Measurements from ENCODE around the gene OR2T8. TPM values are rescaled to one million over a fixed set of nuclear protein-coding genes. Genes with fewer than 3 reads are reported as not detected.

Gene OR2T8, protein sequence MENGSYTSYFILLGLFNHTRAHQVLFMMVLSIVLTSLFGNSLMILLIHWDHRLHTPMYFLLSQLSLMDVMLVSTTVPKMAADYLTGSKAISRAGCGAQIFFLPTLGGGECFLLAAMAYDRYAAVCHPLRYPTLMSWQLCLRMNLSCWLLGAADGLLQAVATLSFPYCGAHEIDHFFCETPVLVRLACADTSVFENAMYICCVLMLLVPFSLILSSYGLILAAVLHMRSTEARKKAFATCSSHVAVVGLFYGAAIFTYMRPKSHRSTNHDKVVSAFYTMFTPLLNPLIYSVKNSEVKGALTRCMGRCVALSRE
- not detected in 2 replicates for total RNA-seq (2014; rRNA removed; shearing (Covaris generic))

DNA sequence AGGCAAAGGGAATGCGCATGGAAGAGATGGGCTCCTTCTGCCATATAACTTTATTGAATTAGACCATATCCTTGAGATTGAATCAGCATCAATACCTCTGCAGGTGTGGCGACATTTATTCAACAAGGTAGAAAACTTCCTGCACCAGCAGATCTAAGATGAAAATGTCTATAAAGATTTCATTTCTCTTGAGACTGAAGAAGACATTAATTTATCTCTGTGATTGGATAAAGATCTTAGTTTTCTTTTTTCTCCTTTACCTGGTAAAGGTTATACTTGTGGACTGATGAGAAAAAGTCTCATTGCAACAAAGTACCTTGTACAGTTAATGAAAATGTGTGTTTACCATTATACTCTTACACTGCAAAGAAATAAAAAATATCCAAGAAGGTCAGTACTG lies at the start of gene OR2T8:
Gene OR2T8, plus strand, starts transcription at position 301 of the 400 bp plus-strand sequence. CDS start 766 bp downstream, outside the sequence.
- Histone ChIP-seq H3K36me3 (no peaks in the 10 kb centered on the region), H3K4me3 (no peak within 1 kb of the TSS), H3K9me3 (replicated peaks) (no peaks in the 10 kb centered on the region), H3K27ac (no peak within 1 kb of the TSS), H3K27me3 (no peaks in the 10 kb centered on the region), H3K4me1 (no peaks in the 10 kb centered on the region)
- no peak for DNase-seq

DNA sequence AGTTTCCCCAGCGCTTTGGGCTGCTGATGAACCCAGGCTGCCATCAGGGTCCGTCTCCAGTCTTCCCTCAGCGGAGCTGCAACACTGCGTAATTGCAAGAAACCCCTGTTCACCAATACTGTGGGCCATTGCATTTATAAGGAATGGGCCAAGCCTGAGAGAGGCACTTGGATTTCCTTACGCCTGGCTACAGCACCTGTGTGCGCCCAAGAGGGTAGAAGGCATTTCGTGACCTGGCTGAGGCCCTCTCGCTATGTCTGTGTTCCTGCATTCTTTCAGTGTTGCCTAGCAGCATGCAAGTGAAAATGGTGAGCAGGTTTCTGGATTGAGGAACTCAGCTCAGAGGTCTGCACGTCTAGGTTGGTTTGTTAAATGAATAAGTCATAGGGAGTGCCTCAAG lies 36.7 kb upstream of the OR2T8 start:
- DNase-seq: no peak
- no peak overlapping the region for H3K27ac ChIP-seq
- H3K4me1 ChIP-seq: no peaks in the 10 kb centered on the region
- H3K27me3 ChIP-seq: no peaks in the 10 kb centered on the region
- H3K9me3 ChIP-seq (replicated peaks): no peaks in the 10 kb centered on the region
- no peak overlapping the region for H3K4me3 ChIP-seq
- no peaks in the 10 kb centered on the region for H3K36me3 ChIP-seq

DNA sequence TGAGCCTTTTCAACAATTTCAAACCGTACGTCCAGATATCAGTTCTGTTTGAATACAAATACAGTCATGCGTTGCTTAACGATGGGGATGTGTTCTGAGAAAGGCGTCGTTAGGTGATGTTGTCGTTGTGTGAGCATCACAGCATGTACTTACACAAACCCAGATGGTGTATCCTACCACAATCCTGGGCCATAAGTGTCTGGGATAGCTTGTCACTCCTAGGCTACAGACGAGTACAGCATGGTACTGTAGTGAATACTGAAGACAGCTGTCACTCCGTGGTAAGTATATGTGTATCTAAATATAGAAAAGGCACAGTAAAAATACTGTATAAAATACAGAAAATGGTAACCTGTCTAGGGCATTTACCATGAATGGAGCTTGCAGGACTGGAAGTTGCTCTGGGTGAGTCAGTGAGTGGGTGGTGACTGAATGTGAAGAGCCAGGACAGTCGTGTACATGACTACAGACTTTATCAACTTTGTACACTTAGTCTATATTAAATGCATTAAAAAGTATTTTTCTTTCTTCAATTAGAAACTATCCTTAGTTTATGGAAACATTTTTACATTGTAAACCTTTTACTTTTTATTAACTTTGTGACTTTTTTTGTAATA lies 35.1 kb upstream of the OR2T8 start:
- Histone ChIP-seq H3K27me3 (no peaks in the 10 kb centered on the region), H3K36me3 (no peaks in the 10 kb centered on the region), H3K27ac (no peak overlapping the region), H3K4me3 (no peak overlapping the region), H3K4me1 (no peaks in the 10 kb centered on the region), H3K9me3 (replicated peaks) (no peaks in the 10 kb centered on the region)
- no peak for DNase-seq

DNA sequence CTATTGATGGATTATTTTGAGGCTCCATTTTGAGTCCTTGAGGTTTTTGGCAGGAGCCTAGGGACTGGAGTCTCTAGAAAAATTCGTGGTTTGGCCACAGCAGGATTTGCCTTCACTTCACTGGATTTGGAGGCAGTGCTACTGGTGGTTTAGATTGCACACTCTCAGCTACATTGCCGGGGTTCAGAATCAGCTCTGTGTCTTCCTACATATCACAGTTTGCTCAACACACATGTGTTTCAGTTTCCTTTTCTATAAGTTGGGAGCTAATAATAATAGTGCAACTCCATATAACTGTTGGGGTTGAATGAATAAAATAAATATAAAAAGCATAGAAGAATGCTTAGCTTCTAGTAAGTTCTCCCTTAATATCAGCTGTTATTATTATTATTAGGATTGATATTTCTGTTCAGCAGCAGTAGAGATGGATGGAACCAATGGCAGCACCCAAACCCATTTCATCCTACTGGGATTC lies 24.9 kb upstream of the OR2T8 start, which contains the start of gene OR2W3:
Gene OR2W3, plus strand, starts transcription at position 425 of the 475 bp plus-strand sequence. Its CDS starts 0 bp downstream, at position 425.
- no peak within 1 kb of the TSS for H3K4me3 ChIP-seq
- no peaks in the 10 kb centered on the region for H3K4me1 ChIP-seq
- no peaks in the 10 kb centered on the region for H3K9me3 ChIP-seq (replicated peaks)
- no peaks in the 10 kb centered on the region for H3K36me3 ChIP-seq
- no peak within 1 kb of the TSS for H3K27ac ChIP-seq
- DNase-seq: no peak
- no peaks in the 10 kb centered on the region for H3K27me3 ChIP-seq

DNA sequence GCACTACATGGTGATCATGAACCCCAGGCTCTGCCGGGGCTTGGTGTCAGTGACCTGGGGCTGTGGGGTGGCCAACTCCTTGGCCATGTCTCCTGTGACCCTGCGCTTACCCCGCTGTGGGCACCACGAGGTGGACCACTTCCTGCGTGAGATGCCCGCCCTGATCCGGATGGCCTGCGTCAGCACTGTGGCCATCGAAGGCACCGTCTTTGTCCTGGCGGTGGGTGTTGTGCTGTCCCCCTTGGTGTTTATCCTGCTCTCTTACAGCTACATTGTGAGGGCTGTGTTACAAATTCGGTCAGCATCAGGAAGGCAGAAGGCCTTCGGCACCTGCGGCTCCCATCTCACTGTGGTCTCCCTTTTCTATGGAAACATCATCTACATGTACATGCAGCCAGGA lies 24.1 kb upstream of the OR2T8 start:
- DNase-seq: no peak
- Histone ChIP-seq H3K27me3 (no peaks in the 10 kb centered on the region), H3K4me1 (no peaks in the 10 kb centered on the region), H3K4me3 (no peak overlapping the region), H3K36me3 (no peaks in the 10 kb centered on the region), H3K9me3 (replicated peaks) (no peaks in the 10 kb centered on the region), H3K27ac (no peak overlapping the region)

DNA sequence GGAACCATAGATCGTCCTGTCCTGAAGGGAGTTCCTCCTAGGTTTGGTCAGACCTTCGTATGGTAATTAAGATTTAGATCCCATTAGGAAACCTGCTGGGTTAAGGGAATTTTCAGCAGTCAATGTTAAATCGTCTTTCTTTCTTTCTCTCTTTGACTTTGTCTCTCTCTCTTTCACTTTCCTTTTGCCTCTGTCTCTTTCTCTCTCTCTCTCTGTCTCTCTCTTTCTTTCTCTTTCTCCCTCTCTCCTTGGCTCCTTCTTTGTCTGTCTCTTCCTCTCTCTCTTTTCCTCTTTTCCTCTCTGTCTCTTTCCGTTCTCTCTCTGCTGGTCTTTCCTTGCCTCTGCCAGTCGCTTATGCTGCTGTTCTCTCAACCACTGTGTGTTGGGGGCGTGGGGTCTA lies 15.9 kb upstream of the OR2T8 start:
- Histone ChIP-seq H3K9me3 (replicated peaks) (no peaks in the 10 kb centered on the region), H3K27ac (no peak overlapping the region), H3K4me1 (no peaks in the 10 kb centered on the region), H3K27me3 (no peaks in the 10 kb centered on the region), H3K36me3 (no peaks in the 10 kb centered on the region), H3K4me3 (no peak overlapping the region)
- no peak for DNase-seq

DNA sequence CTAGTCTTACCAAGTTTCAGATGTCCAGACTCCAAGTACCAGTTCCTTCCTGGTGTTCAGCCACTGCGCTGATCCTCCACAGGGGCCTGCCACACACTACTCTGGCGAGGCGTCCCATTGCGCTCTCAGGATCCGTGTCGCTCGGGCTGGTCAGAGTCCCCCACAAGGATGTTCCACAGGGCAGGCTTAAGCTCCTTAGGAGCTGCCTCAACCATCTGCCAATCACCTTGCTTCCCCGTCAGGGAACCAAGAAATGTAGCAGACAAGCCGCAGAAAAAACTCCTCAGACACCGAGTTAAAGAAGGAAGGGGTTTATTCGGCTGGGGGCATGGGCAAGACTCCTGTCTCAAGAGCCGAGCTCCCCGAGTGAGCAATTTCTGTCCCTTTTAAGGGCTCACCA lies 14.9 kb upstream of the OR2T8 start:
- no peak for DNase-seq
- no peaks in the 10 kb centered on the region for H3K9me3 ChIP-seq (replicated peaks)
- H3K27me3 ChIP-seq: no peaks in the 10 kb centered on the region
- H3K27ac ChIP-seq: no peak overlapping the region
- no peaks in the 10 kb centered on the region for H3K4me1 ChIP-seq
- no peaks in the 10 kb centered on the region for H3K36me3 ChIP-seq
- H3K4me3 ChIP-seq: no peak overlapping the region

DNA sequence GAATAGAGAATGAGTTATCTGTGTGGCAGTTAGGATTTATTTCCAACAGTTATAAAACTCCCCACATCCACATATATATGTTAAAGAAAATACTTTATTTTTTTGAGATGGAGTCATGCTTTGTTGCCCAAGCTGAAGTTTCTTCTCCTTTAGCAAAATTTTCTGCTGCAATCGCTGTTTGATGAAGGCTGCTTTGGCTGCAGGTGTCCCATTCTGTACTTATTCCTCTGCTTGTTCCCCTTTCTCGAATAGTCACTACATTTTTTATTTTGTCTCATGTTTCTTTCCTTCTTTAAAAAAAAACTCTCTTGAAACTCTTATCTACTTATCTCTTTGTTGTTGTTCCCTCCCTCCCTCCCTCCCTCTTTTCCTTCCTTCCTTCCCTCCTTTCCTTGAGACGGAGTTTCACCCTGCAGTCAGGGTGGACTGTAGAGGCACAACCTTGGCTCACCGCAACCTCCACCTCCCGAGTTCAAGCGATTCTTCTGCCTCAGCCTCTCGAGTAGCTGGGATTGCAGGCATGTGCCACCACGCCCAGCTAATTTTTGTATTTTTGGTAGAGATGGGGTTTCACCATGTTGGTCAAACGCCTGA lies 14.0 kb upstream of the OR2T8 start:
- Histone ChIP-seq H3K27me3 (no peaks in the 10 kb centered on the region), H3K27ac (no peak overlapping the region)

DNA sequence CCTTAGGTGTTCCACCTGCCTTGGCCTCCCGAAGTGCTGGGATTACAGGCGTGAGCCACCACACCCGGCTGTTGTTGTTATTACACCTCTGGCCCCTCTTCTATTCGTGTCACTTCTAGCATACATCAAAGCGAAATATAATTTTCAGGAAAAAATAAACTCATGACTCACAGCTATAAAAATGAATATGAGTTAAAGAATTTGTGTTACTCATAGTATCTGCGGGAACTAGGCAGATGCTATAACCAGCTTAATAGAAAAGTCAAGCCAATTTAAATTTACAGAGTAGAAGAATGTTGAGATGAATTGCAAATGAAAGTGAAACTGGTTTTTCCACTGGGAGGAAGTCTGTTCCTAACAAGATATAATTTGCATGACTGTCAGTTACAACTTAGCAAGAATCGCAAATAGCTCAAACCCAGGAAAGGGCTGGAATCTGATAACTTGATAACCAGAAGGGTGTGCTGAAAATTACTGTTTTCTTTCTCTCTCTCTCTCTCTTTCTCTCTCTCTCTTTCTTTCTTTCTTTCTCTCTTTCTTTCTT lies 13.5 kb upstream of the OR2T8 start:
- no peaks in the 10 kb centered on the region for H3K4me1 ChIP-seq
- no peaks in the 10 kb centered on the region for H3K9me3 ChIP-seq (replicated peaks)
- no peaks in the 10 kb centered on the region for H3K27me3 ChIP-seq
- no peak overlapping the region for H3K4me3 ChIP-seq
- H3K27ac ChIP-seq: no peak overlapping the region
- H3K36me3 ChIP-seq: no peaks in the 10 kb centered on the region
- DNase-seq: no peak

More for the DNA sequence above, 14.0 kb upstream of the OR2T8 start:
- Histone ChIP-seq H3K9me3 (replicated peaks) (no peaks in the 10 kb centered on the region), H3K4me3 (no peak overlapping the region), H3K36me3 (no peaks in the 10 kb centered on the region), H3K4me1 (no peaks in the 10 kb centered on the region)
- DNase-seq: no peak

DNA sequence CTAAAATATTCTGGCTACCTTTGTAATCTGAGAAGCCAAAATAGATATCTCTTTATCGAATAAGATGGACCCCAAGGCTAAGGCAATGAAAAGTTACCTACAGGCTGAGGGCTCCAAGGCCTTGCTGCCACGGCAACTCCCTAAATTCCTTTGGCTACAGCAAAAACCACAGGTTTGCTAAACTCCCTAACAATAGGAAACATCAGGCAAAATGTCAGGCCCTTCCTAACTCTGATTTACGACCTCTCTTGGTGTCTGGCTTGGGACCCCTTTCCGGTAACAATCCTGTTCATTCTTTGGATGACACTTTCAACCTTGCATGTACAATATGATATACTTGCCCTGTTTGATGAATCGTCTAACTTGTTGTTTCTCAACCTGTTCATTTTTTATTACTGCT lies 11.3 kb upstream of the OR2T8 start:
- Histone ChIP-seq H3K9me3 (replicated peaks) (no peaks in the 10 kb centered on the region), H3K4me3 (no peak overlapping the region), H3K36me3 (no peaks in the 10 kb centered on the region), H3K27me3 (no peaks in the 10 kb centered on the region), H3K4me1 (no peaks in the 10 kb centered on the region), H3K27ac (no peak overlapping the region)
- DNase-seq: no peak

DNA sequence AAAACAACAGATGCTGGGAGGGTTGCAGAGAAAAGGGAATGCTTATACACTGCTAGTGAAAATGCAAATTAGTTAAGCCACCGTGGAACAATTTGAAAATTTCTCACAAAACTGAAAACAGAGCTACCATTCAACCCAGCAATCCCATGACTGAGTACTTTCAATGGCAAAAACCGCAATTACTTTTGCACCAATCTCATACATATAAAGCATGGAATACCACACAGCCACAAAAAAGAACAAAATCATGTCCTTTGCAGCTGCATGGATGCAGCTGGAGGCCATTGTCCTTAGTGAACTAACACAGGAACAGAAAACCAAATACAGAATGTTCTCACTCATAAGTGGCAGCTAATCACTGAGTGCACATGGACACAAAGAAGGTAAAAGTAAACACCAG lies 6.3 kb upstream of the OR2T8 start:
- Histone ChIP-seq H3K36me3 (no peaks in the 10 kb centered on the region), H3K4me1 (no peaks in the 10 kb centered on the region), H3K4me3 (no peak overlapping the region), H3K9me3 (replicated peaks) (no peaks in the 10 kb centered on the region), H3K27ac (no peak overlapping the region), H3K27me3 (no peaks in the 10 kb centered on the region)
- no peak for DNase-seq

DNA sequence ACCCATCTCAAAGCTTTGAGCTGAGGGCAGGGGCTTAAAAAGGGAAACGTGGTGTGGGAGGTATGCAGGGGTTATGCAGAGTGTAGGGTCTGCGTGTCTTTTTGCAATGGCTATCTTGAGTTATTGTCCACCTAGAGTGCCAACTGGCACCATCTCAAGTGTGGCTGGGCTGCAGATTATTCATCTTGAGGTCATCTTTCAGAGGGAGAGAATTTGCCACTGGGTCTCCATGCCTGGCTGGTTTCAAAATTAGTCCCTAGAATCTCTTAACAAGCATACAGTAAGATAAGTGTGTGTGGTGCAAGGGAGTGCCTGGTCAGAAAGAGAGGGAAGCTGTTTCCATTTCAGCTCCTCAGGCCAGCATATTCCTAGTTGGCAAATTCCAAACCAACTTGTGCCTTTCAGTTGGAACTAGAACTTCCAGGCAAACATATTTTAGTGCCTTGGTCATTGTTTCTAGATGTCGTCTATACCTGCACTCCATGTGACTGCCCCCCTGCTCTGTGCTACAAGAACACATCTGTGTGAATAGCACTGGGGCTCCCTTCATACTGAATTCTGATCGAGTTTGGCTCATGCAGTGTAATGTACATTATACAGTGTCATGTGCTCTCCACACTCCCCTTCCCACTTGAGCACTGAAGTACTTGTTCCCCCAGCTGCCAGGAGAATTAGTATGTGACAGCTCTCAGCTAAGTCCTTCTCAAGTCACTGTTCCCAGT lies 5.0 kb upstream of the OR2T8 start:
- Histone ChIP-seq H3K27ac (no peak overlapping the region), H3K36me3 (no peaks in the 10 kb centered on the region), H3K4me1 (no peaks in the 10 kb centered on the region), H3K9me3 (replicated peaks) (no peaks in the 10 kb centered on the region), H3K27me3 (no peaks in the 10 kb centered on the region), H3K4me3 (no peak overlapping the region)
- no peak for DNase-seq

DNA sequence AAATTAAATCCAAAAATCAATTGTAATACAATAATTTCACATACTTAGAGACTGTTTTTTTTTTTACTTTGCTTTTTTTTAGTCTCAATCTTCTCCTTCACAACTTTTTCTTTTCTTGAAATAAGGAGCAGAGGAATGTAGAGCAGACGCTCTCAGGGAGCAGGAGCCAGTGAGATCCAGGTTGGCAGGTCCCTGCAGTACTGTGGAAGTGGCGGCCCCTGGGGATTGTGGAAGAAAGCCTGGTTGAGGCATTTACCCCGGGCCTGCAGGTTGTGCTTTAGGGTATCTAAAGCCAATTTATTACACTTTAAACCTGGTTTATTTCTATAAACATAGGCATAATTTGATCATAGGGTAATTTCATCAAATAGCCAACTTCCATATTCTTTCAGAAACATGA lies 3.9 kb downstream of the OR2T8 start:
- DNase-seq: no peak
- H3K9me3 ChIP-seq (replicated peaks): no peaks in the 10 kb centered on the region
- no peaks in the 10 kb centered on the region for H3K36me3 ChIP-seq

DNA sequence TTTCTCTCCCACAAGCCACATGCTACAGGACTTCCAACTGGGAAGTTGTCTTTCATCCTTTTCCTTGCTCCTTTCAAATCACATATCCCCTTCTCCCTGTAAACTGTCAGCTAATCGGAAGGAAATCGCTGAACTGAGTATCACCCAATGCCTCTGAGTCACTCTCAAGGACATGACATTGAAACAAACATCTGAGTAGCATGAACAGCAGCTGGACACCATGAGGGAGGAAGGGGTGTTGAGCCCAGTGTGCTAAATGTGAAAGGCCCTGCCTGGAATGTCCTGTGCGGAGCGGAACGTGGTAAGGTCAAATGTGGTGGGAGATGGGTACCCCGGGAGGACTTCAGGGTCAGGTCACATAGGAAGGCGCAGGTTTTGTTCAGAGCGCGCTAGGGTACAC lies 4.8 kb downstream of the OR2T8 start, which contains the start of gene OR2AJ1:
Gene OR2AJ1, plus strand, starts transcription at position 22 of the 400 bp plus-strand sequence. CDS start 8,880 bp downstream, outside the sequence.
- Histone ChIP-seq H3K9me3 (replicated peaks) (no peaks in the 10 kb centered on the region), H3K27me3 (no peaks in the 10 kb centered on the region), H3K4me1 (no peaks in the 10 kb centered on the region), H3K27ac (no peak within 1 kb of the TSS), H3K4me3 (no peak within 1 kb of the TSS), H3K36me3 (no peaks in the 10 kb centered on the region)
- no peak for DNase-seq

More for the DNA sequence above, 3.9 kb downstream of the OR2T8 start:
- no peak overlapping the region for H3K27ac ChIP-seq
- H3K27me3 ChIP-seq: no peaks in the 10 kb centered on the region
- no peak overlapping the region for H3K4me3 ChIP-seq
- no peaks in the 10 kb centered on the region for H3K4me1 ChIP-seq

Measured in SJCRH30 (cell line).